HEK293 (cell line): ENCODE measurements around the gene CCND3.

Experiments
- GLI2 ChIP-seq: fragments of 450-650 bp; formaldehyde crosslinking; IDR thresholded peaks from 2 replicates; pipeline ENCODE4; 2017; ENCODE audit warnings: missing biosample characterization, missing genetic modification characterization, low read depth, borderline replicate concordance
- MEIS1 ChIP-seq: sonication (generic); formaldehyde crosslinking; IDR thresholded peaks from 2 replicates; pipeline ENCODE4 v1.8.1; 2022; ENCODE audit warnings: missing genetic modification reagents, mild to moderate bottlenecking, borderline replicate concordance
- MZF1 ChIP-seq: fragments of 450-650 bp; formaldehyde crosslinking; IDR thresholded peaks from 2 replicates; pipeline ENCODE4 v1.5.1; 2017; ENCODE audit warnings: missing biosample characterization, missing genetic modification characterization, borderline replicate concordance
- OSR2 ChIP-seq: fragments of 450-650 bp; formaldehyde crosslinking; IDR thresholded peaks from 2 replicates; pipeline ENCODE4 v1.5.1; 2016; ENCODE audit warnings: missing biosample characterization, missing genetic modification characterization
- REPIN1 ChIP-seq: fragments of 450-650 bp; formaldehyde crosslinking; IDR thresholded peaks from 2 replicates; pipeline ENCODE4 v1.5.1; 2017; ENCODE audit warnings: missing biosample characterization, missing genetic modification characterization, low read depth
- TRIM28 ChIP-seq: IDR thresholded peaks from 2 replicates; pipeline ENCODE4 v1.6.1; 2011; ENCODE audit warnings: low read length, control low read depth, borderline replicate concordance
- ZBTB1 ChIP-seq: fragments of 450-650 bp; formaldehyde crosslinking; IDR thresholded peaks from 2 replicates; pipeline ENCODE4 v1.5.1; 2016; ENCODE audit warnings: missing biosample characterization, missing genetic modification characterization
- ZBTB44 ChIP-seq: fragments of 450-650 bp; IDR thresholded peaks from 2 replicates; pipeline ENCODE4 v1.5.1; 2018; ENCODE audit warnings: missing biosample characterization, mild to moderate bottlenecking, missing genetic modification characterization
- ZBTB7A ChIP-seq: fragments of 450-650 bp; formaldehyde crosslinking; IDR thresholded peaks from 2 replicates; pipeline ENCODE4 v1.5.1; 2016; ENCODE audit warnings: low read depth, missing biosample characterization, missing genetic modification characterization
- ZFP37 ChIP-seq: fragments of 450-650 bp; formaldehyde crosslinking; IDR thresholded peaks from 2 replicates; pipeline ENCODE4 v1.5.1; 2016; ENCODE audit warnings: missing biosample characterization, missing genetic modification characterization
- ZNF155 ChIP-seq: fragments of 450-650 bp; formaldehyde crosslinking; IDR thresholded peaks from 2 replicates; pipeline ENCODE4 v1.5.1; 2016; ENCODE audit warnings: missing biosample characterization, missing genetic modification characterization
- ZNF223 ChIP-seq: fragments of 450-650 bp; formaldehyde crosslinking; IDR thresholded peaks from 2 replicates; pipeline ENCODE4 v1.5.1; 2016; ENCODE audit warnings: missing biosample characterization, missing genetic modification characterization
- ZNF239 ChIP-seq: fragments of 450-650 bp; formaldehyde crosslinking; IDR thresholded peaks from 2 replicates; pipeline ENCODE4 v1.5.1; 2016; ENCODE audit warnings: missing biosample characterization, missing genetic modification characterization
- ZNF26 ChIP-seq: fragments of 450-650 bp; formaldehyde crosslinking; IDR thresholded peaks from 2 replicates; pipeline ENCODE4 v1.5.1; 2016; ENCODE audit warnings: missing biosample characterization, missing genetic modification characterization
- ZNF274 ChIP-seq, 2 experiments: fragments of 200-500 bp in 1 of 2; fragments of 450-650 bp in 1 of 2; sonication (Bioruptor generic) in 1 of 2; formaldehyde crosslinking in 1 of 2; IDR thresholded peaks; 2 replicates each; pipeline versions ENCODE4 v1.5.1 to v1.6.1; 2014 to 2016; ENCODE audit warnings: borderline replicate concordance in 1 of 2, inconsistent platforms in 1 of 2, low read length in 1 of 2, missing biosample characterization in 1 of 2, missing genetic modification characterization in 1 of 2
- ZNF311 ChIP-seq: fragments of 450-650 bp; formaldehyde crosslinking; IDR thresholded peaks from 2 replicates; pipeline ENCODE4 v1.5.1; 2017; ENCODE audit warnings: missing biosample characterization, missing genetic modification characterization, borderline replicate concordance
- ZNF37A ChIP-seq: fragments of 450-650 bp; IDR thresholded peaks from 2 replicates; pipeline ENCODE4 v1.5.1; 2018; ENCODE audit warnings: missing biosample characterization, missing genetic modification characterization
- ZNF416 ChIP-seq: fragments of 450-650 bp; formaldehyde crosslinking; IDR thresholded peaks from 2 replicates; pipeline ENCODE4 v1.5.1; 2016; ENCODE audit warnings: missing biosample characterization, missing genetic modification characterization
- ZNF521 ChIP-seq: fragments of 450-650 bp; formaldehyde crosslinking; IDR thresholded peaks from 2 replicates; pipeline ENCODE4 v1.5.1; 2017; ENCODE audit warnings: missing biosample characterization, mild to moderate bottlenecking, missing genetic modification characterization
- ZNF658 ChIP-seq: fragments of 450-650 bp; formaldehyde crosslinking; IDR thresholded peaks from 2 replicates; pipeline ENCODE4; 2016; ENCODE audit warnings: missing biosample characterization, missing genetic modification characterization
- ZNF677 ChIP-seq: fragments of 450-650 bp; IDR thresholded peaks from 2 replicates; pipeline ENCODE4 v1.5.0; 2018; ENCODE audit warnings: missing biosample characterization, mild to moderate bottlenecking, missing genetic modification characterization, moderate library complexity
- ZNF747 ChIP-seq: fragments of 450-650 bp; formaldehyde crosslinking; IDR thresholded peaks from 2 replicates; pipeline ENCODE4 v1.5.1; 2016; ENCODE audit warnings: missing biosample characterization, missing genetic modification characterization
- ZNF776 ChIP-seq: fragments of 450-650 bp; formaldehyde crosslinking; IDR thresholded peaks from 2 replicates; pipeline ENCODE4 v1.5.0; 2017; ENCODE audit warnings: missing biosample characterization, missing genetic modification characterization, borderline replicate concordance
- ZNF792 ChIP-seq: fragments of 450-650 bp; formaldehyde crosslinking; IDR thresholded peaks from 2 replicates; pipeline ENCODE4 v1.5.1; 2016; ENCODE audit warnings: missing biosample characterization, missing genetic modification characterization
- ZSCAN5A ChIP-seq: fragments of 450-650 bp; formaldehyde crosslinking; IDR thresholded peaks from 2 replicates; pipeline ENCODE4 v1.5.1; 2016; ENCODE audit warnings: missing biosample characterization, missing genetic modification characterization
- TF ChIP-seq, protein P1 (sequence below): fragments of 450-650 bp; IDR thresholded peaks from 2 replicates; pipeline ENCODE4 v1.5.1; 2018; ENCODE audit warnings: missing biosample characterization, missing genetic modification characterization
- TF ChIP-seq, protein P2 (sequence below): fragments of 450-650 bp; formaldehyde crosslinking; IDR thresholded peaks from 2 replicates; pipeline ENCODE4 v1.5.1; 2016; ENCODE audit warnings: missing biosample characterization, missing genetic modification characterization
- TF ChIP-seq, protein P3 (sequence below): fragments of 450-650 bp; formaldehyde crosslinking; IDR thresholded peaks from 2 replicates; pipeline ENCODE4 v1.5.1; 2016; ENCODE audit warnings: missing biosample characterization, missing genetic modification characterization
- TF ChIP-seq, protein P4 (sequence below): fragments of 450-650 bp; formaldehyde crosslinking; IDR thresholded peaks from 2 replicates; pipeline ENCODE4 v1.5.1; 2016; ENCODE audit warnings: missing biosample characterization, missing genetic modification characterization, low read depth

Gene CCND3

GRCh38 chr6:41941280-41942066 is at the start of gene CCND3 (continued):
- TF ChIP-seq ZNF792 (tag by site-specific recombination): no peak
- TF ChIP-seq ZNF677 (tag by site-specific recombination): no peak
- TF ChIP-seq, protein P1, sequence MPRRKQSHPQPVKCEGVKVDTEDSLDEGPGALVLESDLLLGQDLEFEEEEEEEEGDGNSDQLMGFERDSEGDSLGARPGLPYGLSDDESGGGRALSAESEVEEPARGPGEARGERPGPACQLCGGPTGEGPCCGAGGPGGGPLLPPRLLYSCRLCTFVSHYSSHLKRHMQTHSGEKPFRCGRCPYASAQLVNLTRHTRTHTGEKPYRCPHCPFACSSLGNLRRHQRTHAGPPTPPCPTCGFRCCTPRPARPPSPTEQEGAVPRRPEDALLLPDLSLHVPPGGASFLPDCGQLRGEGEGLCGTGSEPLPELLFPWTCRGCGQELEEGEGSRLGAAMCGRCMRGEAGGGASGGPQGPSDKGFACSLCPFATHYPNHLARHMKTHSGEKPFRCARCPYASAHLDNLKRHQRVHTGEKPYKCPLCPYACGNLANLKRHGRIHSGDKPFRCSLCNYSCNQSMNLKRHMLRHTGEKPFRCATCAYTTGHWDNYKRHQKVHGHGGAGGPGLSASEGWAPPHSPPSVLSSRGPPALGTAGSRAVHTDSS (tag by site-specific recombination): no peak
- TF ChIP-seq ZNF311: no peak
- no peak for TF ChIP-seq ZBTB44 (tag by site-specific recombination)
- TF ChIP-seq MEIS1 (CRISPR knock-in tag): no peak
- no peak for TF ChIP-seq ZNF747 (tag by site-specific recombination)
- TF ChIP-seq MZF1 (tag by site-specific recombination): 0 out of 2 replicates have a peak, but pooled peaks have one; percentile 13
- TF ChIP-seq, protein P2, sequence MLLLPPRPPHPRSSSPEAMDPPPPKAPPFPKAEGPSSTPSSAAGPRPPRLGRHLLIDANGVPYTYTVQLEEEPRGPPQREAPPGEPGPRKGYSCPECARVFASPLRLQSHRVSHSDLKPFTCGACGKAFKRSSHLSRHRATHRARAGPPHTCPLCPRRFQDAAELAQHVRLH: no peak
- 0 out of 2 replicates have a peak, but pooled peaks have one; percentile 25 for TF ChIP-seq ZSCAN5A
- TF ChIP-seq ZNF26 (tag by site-specific recombination): no peak
- TF ChIP-seq ZNF37A (tag by site-specific recombination): no peak
- TF ChIP-seq ZFP37 (tag by site-specific recombination): 0 out of 2 replicates have a peak, but pooled peaks have one; percentile 57
- no peak for TF ChIP-seq REPIN1
- TF ChIP-seq ZNF416 (tag by site-specific recombination): no peak
- no peak for TF ChIP-seq ZNF658
- no peak for TF ChIP-seq OSR2 (tag by site-specific recombination)
- TF ChIP-seq ZNF274 (IDR thresholded peaks at IDR 0.05; ENCODE audit: low read length): no peak
- TF ChIP-seq ZNF274 (tag by site-specific recombination; IDR thresholded peaks at IDR 0.05; ENCODE audit: borderline replicate concordance): no peak
- TF ChIP-seq ZNF155 (tag by site-specific recombination): no peak
- TF ChIP-seq ZBTB1: no peak
- 0 out of 2 replicates have a peak, but pooled peaks have one; percentile 18 for TF ChIP-seq ZNF223 (tag by site-specific recombination)
- TF ChIP-seq, protein P3, sequence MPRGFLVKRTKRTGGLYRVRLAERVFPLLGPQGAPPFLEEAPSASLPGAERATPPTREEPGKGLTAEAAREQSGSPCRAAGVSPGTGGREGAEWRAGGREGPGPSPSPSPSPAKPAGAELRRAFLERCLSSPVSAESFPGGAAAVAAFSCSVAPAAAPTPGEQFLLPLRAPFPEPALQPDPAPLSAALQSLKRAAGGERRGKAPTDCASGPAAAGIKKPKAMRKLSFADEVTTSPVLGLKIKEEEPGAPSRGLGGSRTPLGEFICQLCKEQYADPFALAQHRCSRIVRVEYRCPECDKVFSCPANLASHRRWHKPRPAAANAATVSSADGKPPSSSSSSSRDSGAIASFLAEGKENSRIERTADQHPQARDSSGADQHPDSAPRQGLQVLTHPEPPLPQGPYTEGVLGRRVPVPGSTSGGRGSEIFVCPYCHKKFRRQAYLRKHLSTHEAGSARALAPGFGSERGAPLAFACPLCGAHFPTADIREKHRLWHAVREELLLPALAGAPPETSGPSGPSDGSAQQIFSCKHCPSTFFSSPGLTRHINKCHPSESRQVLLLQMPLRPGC (tag by site-specific recombination): no peak
- TF ChIP-seq TRIM28: no peak
- TF ChIP-seq ZNF776 (tag by site-specific recombination): no peak
- no peak for TF ChIP-seq ZNF239 (tag by site-specific recombination)
- no peak for TF ChIP-seq GLI2 (tag by site-specific recombination)
- TF ChIP-seq ZNF521 (tag by site-specific recombination): no peak
- TF ChIP-seq ZBTB7A (tag by site-specific recombination): no peak
- TF ChIP-seq, protein P4, sequence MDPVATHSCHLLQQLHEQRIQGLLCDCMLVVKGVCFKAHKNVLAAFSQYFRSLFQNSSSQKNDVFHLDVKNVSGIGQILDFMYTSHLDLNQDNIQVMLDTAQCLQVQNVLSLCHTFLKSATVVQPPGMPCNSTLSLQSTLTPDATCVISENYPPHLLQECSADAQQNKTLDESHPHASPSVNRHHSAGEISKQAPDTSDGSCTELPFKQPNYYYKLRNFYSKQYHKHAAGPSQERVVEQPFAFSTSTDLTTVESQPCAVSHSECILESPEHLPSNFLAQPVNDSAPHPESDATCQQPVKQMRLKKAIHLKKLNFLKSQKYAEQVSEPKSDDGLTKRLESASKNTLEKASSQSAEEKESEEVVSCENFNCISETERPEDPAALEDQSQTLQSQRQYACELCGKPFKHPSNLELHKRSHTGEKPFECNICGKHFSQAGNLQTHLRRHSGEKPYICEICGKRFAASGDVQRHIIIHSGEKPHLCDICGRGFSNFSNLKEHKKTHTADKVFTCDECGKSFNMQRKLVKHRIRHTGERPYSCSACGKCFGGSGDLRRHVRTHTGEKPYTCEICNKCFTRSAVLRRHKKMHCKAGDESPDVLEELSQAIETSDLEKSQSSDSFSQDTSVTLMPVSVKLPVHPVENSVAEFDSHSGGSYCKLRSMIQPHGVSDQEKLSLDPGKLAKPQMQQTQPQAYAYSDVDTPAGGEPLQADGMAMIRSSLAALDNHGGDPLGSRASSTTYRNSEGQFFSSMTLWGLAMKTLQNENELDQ: no peak
